Kidney (tissue), 14 donors: Measurements from ENCODE around the gene CREB1. TPM values are rescaled to one million over a fixed set of nuclear protein-coding genes. Genes with fewer than 3 reads are reported as not detected.

Source experiments
- DNase-seq, 5 donors: peaks; one replicate each; pipeline ENCODE4 v3.0.0-alpha.2; 2013 to 2020
- FAIRE-seq: peaks from 2 replicates; lab custom pipeline; 2012; peaks lifted over from hg19 to GRCh38; lab: Jason Lieb, UNC
- H3K27ac ChIP-seq, 2 donors: one replicate each; pipeline ENCODE4 v1.7.0; 2013; ENCODE audit warnings: low read depth in 2 of 2, low read length in 2 of 2, inconsistent platforms in 1 of 2
- H3K27me3 ChIP-seq: one replicate; pipeline ENCODE4 v1.7.1; 2013; ENCODE audit warnings: low read length, inconsistent platforms; ENCODE audit not compliant: control insufficient read depth, insufficient read depth
- H3K36me3 ChIP-seq, 3 donors: one replicate each; pipeline versions ENCODE4 v1.7.0 to v1.7.1; 2013; ENCODE audit warnings: low read length in 3 of 3, control low read depth in 1 of 3, inconsistent platforms in 1 of 3; ENCODE audit not compliant: insufficient read depth in 3 of 3, control insufficient read depth in 2 of 3
- H3K4me1 ChIP-seq, 3 donors: one replicate each; pipeline versions ENCODE4 v1.7.0 to v1.7.1; 2013; ENCODE audit warnings: low read length in 3 of 3, inconsistent platforms in 1 of 3, low read depth in 1 of 3; ENCODE audit not compliant: control insufficient read depth in 2 of 3, insufficient read depth in 2 of 3
- H3K4me3 ChIP-seq, 3 donors: one replicate each; pipeline versions ENCODE4 v1.7.0 to v1.8.1; 2013; ENCODE audit warnings: low read length in 3 of 3, control low read depth in 1 of 3, inconsistent platforms in 1 of 3
- H3K9ac ChIP-seq, 3 donors: one replicate each; pipeline versions ENCODE4 v1.7.0 to v1.7.1; 2013; ENCODE audit warnings: low read length in 3 of 3, control low read depth in 1 of 3, inconsistent platforms in 1 of 3
- H3K9me3 ChIP-seq, 3 donors: one replicate each; pipeline versions ENCODE4 v1.7.0 to v1.7.1; 2013; ENCODE audit warnings: low read length in 3 of 3, control low read depth in 1 of 3, inconsistent platforms in 1 of 3; ENCODE audit not compliant: control insufficient read depth in 2 of 3, insufficient read depth in 1 of 3
- intact Hi-C: fragments of 100-400 bp; cut with DNase I; formaldehyde crosslinking; loops from one replicate; pipeline ENCODE4 v1.11.1; 2022
- polyA plus RNA-seq: library from polyadenylated mRNA; stranded (reverse); fragments of 350-450 nt; fragmentation: Illumina TruSeq; extraction: RNeasy Lipid Tissue Mini Kit (QIAGEN cat#74804); gene quantifications from one replicate; pipeline ENCODE4 v1.2.3, GENCODE V29; 2014; ENCODE audit warnings: low read depth, low replicate concordance; ENCODE audit not compliant: insufficient read depth
- total RNA-seq: library from RNA; stranded (reverse); fragmentation: NEBNext Ultra II Directional; extraction: Animal tissue kit (Norgen Biotek cat#: 25700); gene quantifications from one replicate; pipeline ENCODE4 v1.2.1, GENCODE V29; 2021
- TF ChIP-seq, protein P1 (sequence below): IDR thresholded peaks from 3 replicates; pipeline ENCODE4 v1.5.1; 2012; ENCODE audit warnings: mild to moderate bottlenecking, moderate library complexity, borderline replicate concordance; ENCODE audit not compliant: insufficient read depth; ENCODE audit errors: extremely low read depth
- donor health status: control.
- donor health status: control.
- donor health status: control.
- donor health status: control.
- donor health status: control.
- donor health status: DM: yes; HTN: yes; CAD: no.
- donor health status: Normal renal cell carcinoma (clear cell type).

Gene CREB1
- total and polyA plus RNA-seq, 2 donors from 2014 or later, result 8.9 to 63.8 TPM

- Histone ChIP-seq H3K4me3 (no peak overlapping the region), H3K4me1 (peaks cover 0 to 6% (median 0%) of the 10 kb centered on the region in 3 donors), H3K27me3 (no peaks in the 10 kb centered on the region), H3K9ac (no peak overlapping the region), H3K36me3 (peaks cover 4 to 12% (median 4%) of the 10 kb centered on the region in 3 donors), H3K27ac (no peak overlapping the region), H3K9me3 (no peaks in the 10 kb centered on the region)
- DNase-seq (no peak), FAIRE-seq (peak; percentile 41)
- intact Hi-C loops, result no loop called here
- TF ChIP-seq, protein P1, sequence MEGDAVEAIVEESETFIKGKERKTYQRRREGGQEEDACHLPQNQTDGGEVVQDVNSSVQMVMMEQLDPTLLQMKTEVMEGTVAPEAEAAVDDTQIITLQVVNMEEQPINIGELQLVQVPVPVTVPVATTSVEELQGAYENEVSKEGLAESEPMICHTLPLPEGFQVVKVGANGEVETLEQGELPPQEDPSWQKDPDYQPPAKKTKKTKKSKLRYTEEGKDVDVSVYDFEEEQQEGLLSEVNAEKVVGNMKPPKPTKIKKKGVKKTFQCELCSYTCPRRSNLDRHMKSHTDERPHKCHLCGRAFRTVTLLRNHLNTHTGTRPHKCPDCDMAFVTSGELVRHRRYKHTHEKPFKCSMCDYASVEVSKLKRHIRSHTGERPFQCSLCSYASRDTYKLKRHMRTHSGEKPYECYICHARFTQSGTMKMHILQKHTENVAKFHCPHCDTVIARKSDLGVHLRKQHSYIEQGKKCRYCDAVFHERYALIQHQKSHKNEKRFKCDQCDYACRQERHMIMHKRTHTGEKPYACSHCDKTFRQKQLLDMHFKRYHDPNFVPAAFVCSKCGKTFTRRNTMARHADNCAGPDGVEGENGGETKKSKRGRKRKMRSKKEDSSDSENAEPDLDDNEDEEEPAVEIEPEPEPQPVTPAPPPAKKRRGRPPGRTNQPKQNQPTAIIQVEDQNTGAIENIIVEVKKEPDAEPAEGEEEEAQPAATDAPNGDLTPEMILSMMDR, result no peak
Measured at GRCh38 chr2:207565736-207566500, 36.2 kb downstream of the CREB1 start.

GRCh38 chr2:207567671-207568070, 37.9 kb downstream of the CREB1 start:
- H3K27ac ChIP-seq, result no peak overlapping the region
- H3K36me3 ChIP-seq, result peaks cover 4 to 15% (median 8%) of the 10 kb centered on the region in 3 donors
- FAIRE-seq, result no peak
- no peak overlapping the region for H3K4me3 ChIP-seq
- no peak overlapping the region for H3K9ac ChIP-seq
- no peak for DNase-seq
- TF ChIP-seq, protein P1, result no peak
- H3K27me3 ChIP-seq, result no peaks in the 10 kb centered on the region
- intact Hi-C loops, result no loop called here
- H3K4me1 ChIP-seq, result peaks cover 0 to 6% (median 0%) of the 10 kb centered on the region in 3 donors
- no peaks in the 10 kb centered on the region for H3K9me3 ChIP-seq

GRCh38 chr2:207571370-207571769, 41.6 kb downstream of the CREB1 start:
- Histone ChIP-seq H3K4me3 (no peak overlapping the region), H3K36me3 (peaks cover 6 to 15% (median 10%) of the 10 kb centered on the region in 3 donors)
- no peak for FAIRE-seq

More at GRCh38 chr2:207571370-207571769, 41.6 kb downstream of the CREB1 start:
- Histone ChIP-seq H3K4me1 (no peaks in the 10 kb centered on the region), H3K9me3 (no peaks in the 10 kb centered on the region), H3K27ac (no peak overlapping the region), H3K27me3 (no peaks in the 10 kb centered on the region), H3K9ac (no peak overlapping the region)
- no peak for DNase-seq
- intact Hi-C loops, result no loop called here
- TF ChIP-seq, protein P1, result no peak
